Gastroesophageal sphincter (tissue), 3 donors: ENCODE data around the gene ELL.

Experiments
- EP300 ChIP-seq: sonication (generic); formaldehyde crosslinking; IDR thresholded peaks from one replicate; pipeline ENCODE4 v1.6.1; 2017; ENCODE audit warnings: antibody characterized with exemption, mild to moderate bottlenecking
- POLR2A ChIP-seq, 2 donors: fragments of 450-650 bp; IDR thresholded peaks; one replicate each; pipeline ENCODE4 v1.6.1; 2017; ENCODE audit warnings: antibody characterized with exemption in 2 of 2, mild to moderate bottlenecking in 2 of 2, moderate library complexity in 1 of 2
- POLR2AphosphoS5 ChIP-seq: sonication (generic); formaldehyde crosslinking; IDR thresholded peaks from one replicate; pipeline ENCODE4 v1.6.1; 2017; ENCODE audit warnings: antibody characterized with exemption
- TF ChIP-seq, protein P1 (sequence below), 4 experiments: fragments of 200-600 bp in 2 of 4; fragments of 450-650 bp in 2 of 4; sonication (generic) in 1 of 4; IDR thresholded peaks; one replicate each; pipeline ENCODE4 v1.5.1; 2017 to 2019; ENCODE audit warnings: antibody characterized with exemption in 4 of 4, mild to moderate bottlenecking in 2 of 4, moderate library complexity in 2 of 4

GRCh38 chr19:18430417-18431144 lies 91.3 kb downstream of the ELL start:
- TF ChIP-seq, protein P1, sequence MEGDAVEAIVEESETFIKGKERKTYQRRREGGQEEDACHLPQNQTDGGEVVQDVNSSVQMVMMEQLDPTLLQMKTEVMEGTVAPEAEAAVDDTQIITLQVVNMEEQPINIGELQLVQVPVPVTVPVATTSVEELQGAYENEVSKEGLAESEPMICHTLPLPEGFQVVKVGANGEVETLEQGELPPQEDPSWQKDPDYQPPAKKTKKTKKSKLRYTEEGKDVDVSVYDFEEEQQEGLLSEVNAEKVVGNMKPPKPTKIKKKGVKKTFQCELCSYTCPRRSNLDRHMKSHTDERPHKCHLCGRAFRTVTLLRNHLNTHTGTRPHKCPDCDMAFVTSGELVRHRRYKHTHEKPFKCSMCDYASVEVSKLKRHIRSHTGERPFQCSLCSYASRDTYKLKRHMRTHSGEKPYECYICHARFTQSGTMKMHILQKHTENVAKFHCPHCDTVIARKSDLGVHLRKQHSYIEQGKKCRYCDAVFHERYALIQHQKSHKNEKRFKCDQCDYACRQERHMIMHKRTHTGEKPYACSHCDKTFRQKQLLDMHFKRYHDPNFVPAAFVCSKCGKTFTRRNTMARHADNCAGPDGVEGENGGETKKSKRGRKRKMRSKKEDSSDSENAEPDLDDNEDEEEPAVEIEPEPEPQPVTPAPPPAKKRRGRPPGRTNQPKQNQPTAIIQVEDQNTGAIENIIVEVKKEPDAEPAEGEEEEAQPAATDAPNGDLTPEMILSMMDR (IDR thresholded peaks at IDR 0.05), result no peak
- TF ChIP-seq EP300, result no peak
- TF ChIP-seq POLR2A (IDR thresholded peaks at IDR 0.05), result no peak
- TF ChIP-seq POLR2AphosphoS5, result no peak
